Type B pancreatic cell (in vitro differentiated cells): ENCODE data around the gene SLC29A4. TPM values are rescaled to one million over a fixed set of nuclear protein-coding genes. Genes with fewer than 3 reads are reported as not detected.
A peak's percentile ranks its signal among the peaks of the same experiment; 100 is the strongest.
"Not testable (repeated sequence)": the region's sequence is repeated elsewhere in the genome, so short reads cannot be mapped to it uniquely, and the experiment has no call there.

Experiments used
- DNase-seq: peaks from one replicate; pipeline ENCODE4 v3.0.0; 2021; ENCODE audit warnings: mixed read lengths; ENCODE audit not compliant: unreplicated experiment; ENCODE audit errors: extremely low spot score
- H3K27ac Mint-ChIP-seq: 2 replicates; pipeline ENCODE4 v1.8.0; 2021; ENCODE audit warnings: mild to moderate bottlenecking, mixed read lengths
- H3K27me3 Mint-ChIP-seq: 2 replicates; pipeline ENCODE4 v1.8.0; 2021; ENCODE audit warnings: mixed read lengths
- H3K36me3 Mint-ChIP-seq: 2 replicates; pipeline ENCODE4 v1.8.0; 2021; ENCODE audit warnings: mixed read lengths
- H3K4me1 Mint-ChIP-seq: one replicate; pipeline ENCODE4 v1.8.0; 2021; ENCODE audit warnings: mixed read lengths; ENCODE audit not compliant: unreplicated experiment
- H3K4me3 Mint-ChIP-seq: 2 replicates; pipeline ENCODE4 v1.8.0; 2021; ENCODE audit warnings: mild to moderate bottlenecking, mixed read lengths
- H3K9me3 Mint-ChIP-seq: 2 replicates; pipeline ENCODE4 v1.8.0; 2021; ENCODE audit warnings: mixed read lengths
- CTCF ChIP-seq: fragments of 200-600 bp; sonication (generic); conservative IDR thresholded peaks from 2 replicates; pipeline ENCODE4 v1.5.0; 2021; ENCODE audit warnings: antibody characterized with exemption, mild to moderate bottlenecking
- total RNA-seq: library from RNA; stranded (reverse); gene quantifications from 2 replicates; pipeline ENCODE4 v1.2.1, GENCODE V29; 2021; ENCODE audit warnings: low replicate concordance

SLC29A4 gene
- total RNA-seq, 1 donor from 2014 or later = 79.6 TPM

- TF ChIP-seq CTCF = no peak
- H3K4me1 Mint-ChIP-seq = no peaks in the 10 kb centered on the region
- H3K36me3 Mint-ChIP-seq = peaks cover 37% of the 10 kb centered on the region
- H3K9me3 Mint-ChIP-seq = peaks cover 9% of the 10 kb centered on the region
- no peak overlapping the region for H3K27ac Mint-ChIP-seq
- DNase-seq = no peak
- no peak overlapping the region for H3K4me3 Mint-ChIP-seq
- H3K27me3 Mint-ChIP-seq = no peaks in the 10 kb centered on the region
Observed at GRCh38 chr7:5320391-5320790, 37.6 kb downstream of the SLC29A4 start.

- Mint-ChIP-seq H3K27ac (no peak overlapping the region), H3K4me3 (no peak overlapping the region), H3K9me3 (peaks cover 9% of the 10 kb centered on the region), H3K36me3 (peaks cover 38% of the 10 kb centered on the region), H3K4me1 (no peaks in the 10 kb centered on the region), H3K27me3 (no peaks in the 10 kb centered on the region)
- no peak for DNase-seq
- no peak for TF ChIP-seq CTCF
Observed at GRCh38 chr7:5320802-5321396, 38.2 kb downstream of the SLC29A4 start.

- H3K4me3 Mint-ChIP-seq = no peak overlapping the region
- TF ChIP-seq CTCF = no peak
- DNase-seq = no peak
- no peaks in the 10 kb centered on the region for H3K4me1 Mint-ChIP-seq
- no peaks in the 10 kb centered on the region for H3K27me3 Mint-ChIP-seq
- no peak overlapping the region for H3K27ac Mint-ChIP-seq
- H3K9me3 Mint-ChIP-seq = peaks cover 9% of the 10 kb centered on the region
- H3K36me3 Mint-ChIP-seq = peaks cover 39% of the 10 kb centered on the region
Observed at GRCh38 chr7:5322621-5323410, 40.1 kb downstream of the SLC29A4 start.

GRCh38 chr7:5323800-5324781 lies 41.3 kb downstream of the SLC29A4 start:
- not testable (repeated sequence) for H3K9me3 Mint-ChIP-seq, H3K4me1 Mint-ChIP-seq, DNase-seq, H3K4me3 Mint-ChIP-seq, H3K27me3 Mint-ChIP-seq
- Mint-ChIP-seq H3K27ac (peak overlapping the region; percentile 65), H3K36me3 (peaks cover 27% of the 10 kb centered on the region)

- H3K27me3 Mint-ChIP-seq = no peaks in the 10 kb centered on the region
- no peak for DNase-seq
- TF ChIP-seq CTCF = no peak
- no peak overlapping the region for H3K27ac Mint-ChIP-seq
- no peaks in the 10 kb centered on the region for H3K9me3 Mint-ChIP-seq
- peaks cover 18% of the 10 kb centered on the region for H3K36me3 Mint-ChIP-seq
- no peak overlapping the region for H3K4me3 Mint-ChIP-seq
- H3K4me1 Mint-ChIP-seq = no peaks in the 10 kb centered on the region
Observed at GRCh38 chr7:5324961-5325360, 42.2 kb downstream of the SLC29A4 start.
